Prostate gland (tissue), 2 donors: ENCODE results near the gene FIGN. TPM values are rescaled to one million over a fixed set of nuclear protein-coding genes. Genes with fewer than 3 reads are reported as not detected.
A peak's percentile ranks its signal among the peaks of the same experiment; 100 is the strongest.

Experiments
- DNase-seq: peaks from one replicate; pipeline ENCODE4 v3.0.0-alpha.2; 2019; ENCODE audit warnings: low spot score
- H3K27ac ChIP-seq, 2 donors: fragments of 200-600 bp; sonication (generic); 2 replicates each; pipeline ENCODE4 v1.5.1; 2017 to 2019
- H3K27me3 ChIP-seq: fragments of 200-600 bp; sonication (generic); replicated peaks from 2 replicates; pipeline ENCODE4 v1.5.1; 2019; ENCODE audit not compliant: insufficient read depth
- H3K36me3 ChIP-seq, 2 donors: fragments of 200-600 bp; sonication (generic); 1 replicate in 1 of 2; 2 replicates in 1 of 2; pipeline versions ENCODE4 v1.5.1 to v1.8.1; 2017 to 2019
- H3K4me1 ChIP-seq: fragments of 200-600 bp; sonication (generic); replicated peaks from 2 replicates; pipeline ENCODE4 v1.5.1; 2019
- H3K4me3 ChIP-seq, 2 donors: fragments of 200-600 bp; sonication (generic); 2 replicates each; pipeline ENCODE4 v1.5.1; 2017 to 2019
- H3K9me3 ChIP-seq: fragments of 200-600 bp; sonication (generic); 2 replicates; pipeline ENCODE4 v1.5.1; 2017
- POLR2A ChIP-seq: fragments of 450-650 bp; IDR thresholded peaks from one replicate; pipeline ENCODE4 v1.6.1; 2016; ENCODE audit warnings: antibody characterized with exemption, mild to moderate bottlenecking
- POLR2AphosphoS5 ChIP-seq: sonication (generic); formaldehyde crosslinking; IDR thresholded peaks from one replicate; pipeline ENCODE4 v1.6.1; 2017; ENCODE audit warnings: antibody characterized with exemption
- WGBS: methylation state at CpG from one replicate; pipeline ENCODE4 v1.1.5; 2018; 5-methylcytosine and 5-hydroxymethylcytosine counted together
- intact Hi-C: fragments of 100-400 bp; cut with DNase I; formaldehyde crosslinking; loops from one replicate; pipeline ENCODE4 v1.14.2; 2022
- total RNA-seq, 2 donors: library from RNA; depleted of rRNA; stranded (reverse); fragments of >200 nt; gene quantifications; one replicate each; pipeline ENCODE4 v1.1.0, GENCODE V29; 2016
- TF ChIP-seq, protein P1 (sequence below), 4 experiments: fragments of 200-600 bp in 2 of 4; fragments of 450-650 bp in 2 of 4; sonication (generic) in 2 of 4; IDR thresholded peaks; 1 replicate in 3 of 4; 2 replicates in 1 of 4; pipeline ENCODE4 v1.5.1; 2016 to 2019; ENCODE audit warnings: antibody characterized with exemption in 4 of 4, mild to moderate bottlenecking in 2 of 4, moderate library complexity in 2 of 4

Gene FIGN
- total RNA-seq, 2 donors from 2014 or later = 3.6 to 4.3 TPM

DNA sequence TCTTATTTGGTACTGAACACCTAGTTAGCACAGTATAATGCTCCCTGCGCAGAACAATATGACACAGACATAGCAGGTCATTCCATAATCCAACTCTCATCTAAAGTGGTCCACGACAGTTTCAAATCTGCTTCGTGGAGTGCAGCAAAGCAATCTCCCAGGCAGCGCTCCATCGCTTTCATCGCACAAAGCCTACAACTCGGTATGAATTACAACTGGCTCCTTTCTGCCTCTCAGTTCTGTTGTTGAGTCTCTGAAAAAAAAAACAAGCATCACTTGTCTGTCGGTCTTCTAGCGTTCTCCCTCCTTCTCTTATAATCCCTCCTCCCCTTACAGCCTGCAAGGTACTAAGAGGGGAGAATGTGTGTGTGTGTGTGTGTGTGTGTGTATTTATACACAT is 123.5 kb downstream of the FIGN start:
- Histone ChIP-seq H3K4me1 (no peaks in the 10 kb centered on the region), H3K27me3 (no peaks in the 10 kb centered on the region), H3K27ac (no peak overlapping the region), H3K9me3 (no peaks in the 10 kb centered on the region), H3K36me3 (no peaks in the 10 kb centered on the region), H3K4me3 (no peak overlapping the region)
- 91% methylated on average over 9 of the region's 9 CpGs for WGBS
- TF ChIP-seq, protein P1, sequence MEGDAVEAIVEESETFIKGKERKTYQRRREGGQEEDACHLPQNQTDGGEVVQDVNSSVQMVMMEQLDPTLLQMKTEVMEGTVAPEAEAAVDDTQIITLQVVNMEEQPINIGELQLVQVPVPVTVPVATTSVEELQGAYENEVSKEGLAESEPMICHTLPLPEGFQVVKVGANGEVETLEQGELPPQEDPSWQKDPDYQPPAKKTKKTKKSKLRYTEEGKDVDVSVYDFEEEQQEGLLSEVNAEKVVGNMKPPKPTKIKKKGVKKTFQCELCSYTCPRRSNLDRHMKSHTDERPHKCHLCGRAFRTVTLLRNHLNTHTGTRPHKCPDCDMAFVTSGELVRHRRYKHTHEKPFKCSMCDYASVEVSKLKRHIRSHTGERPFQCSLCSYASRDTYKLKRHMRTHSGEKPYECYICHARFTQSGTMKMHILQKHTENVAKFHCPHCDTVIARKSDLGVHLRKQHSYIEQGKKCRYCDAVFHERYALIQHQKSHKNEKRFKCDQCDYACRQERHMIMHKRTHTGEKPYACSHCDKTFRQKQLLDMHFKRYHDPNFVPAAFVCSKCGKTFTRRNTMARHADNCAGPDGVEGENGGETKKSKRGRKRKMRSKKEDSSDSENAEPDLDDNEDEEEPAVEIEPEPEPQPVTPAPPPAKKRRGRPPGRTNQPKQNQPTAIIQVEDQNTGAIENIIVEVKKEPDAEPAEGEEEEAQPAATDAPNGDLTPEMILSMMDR (IDR thresholded peaks at IDR 0.05) = no peak
- TF ChIP-seq POLR2A (no peak), POLR2AphosphoS5 (no peak)
- intact Hi-C loops = loop anchor here (5.0 kb wide), 1 partner anchor 265 kb away; no protein-coding TSS in a partner anchor
- no peak for DNase-seq

DNA sequence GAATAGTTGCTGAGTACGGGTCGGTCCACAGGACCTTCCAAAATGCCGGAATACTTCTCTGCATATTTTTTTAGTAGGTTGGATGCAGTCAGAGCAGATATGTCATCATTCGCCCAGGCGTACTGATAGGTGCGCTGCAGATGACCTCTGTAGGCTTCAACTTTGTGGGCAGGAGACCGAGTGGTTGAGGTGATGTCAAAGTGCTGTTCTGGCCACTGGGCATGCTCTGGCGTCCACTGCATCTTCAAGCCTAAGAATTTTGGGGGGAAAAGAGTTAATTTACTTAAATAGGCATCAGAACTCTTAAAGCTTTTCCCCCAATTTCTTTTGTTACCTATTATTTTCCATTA is 124.3 kb downstream of the FIGN start:
- Histone ChIP-seq H3K36me3 (no peaks in the 10 kb centered on the region), H3K27me3 (no peaks in the 10 kb centered on the region), H3K4me1 (no peaks in the 10 kb centered on the region), H3K9me3 (no peaks in the 10 kb centered on the region), H3K4me3 (no peak overlapping the region), H3K27ac (no peak overlapping the region)
- intact Hi-C loops = loop anchor here (5.0 kb wide), 1 partner anchor 264 kb away; no protein-coding TSS in a partner anchor
- 95% methylated on average over 8 of the region's 8 CpGs for WGBS
- no peak for TF ChIP-seq POLR2AphosphoS5
- TF ChIP-seq, protein P1 (IDR thresholded peaks at IDR 0.05) = no peak
- no peak for TF ChIP-seq POLR2A
- no peak for DNase-seq

DNA sequence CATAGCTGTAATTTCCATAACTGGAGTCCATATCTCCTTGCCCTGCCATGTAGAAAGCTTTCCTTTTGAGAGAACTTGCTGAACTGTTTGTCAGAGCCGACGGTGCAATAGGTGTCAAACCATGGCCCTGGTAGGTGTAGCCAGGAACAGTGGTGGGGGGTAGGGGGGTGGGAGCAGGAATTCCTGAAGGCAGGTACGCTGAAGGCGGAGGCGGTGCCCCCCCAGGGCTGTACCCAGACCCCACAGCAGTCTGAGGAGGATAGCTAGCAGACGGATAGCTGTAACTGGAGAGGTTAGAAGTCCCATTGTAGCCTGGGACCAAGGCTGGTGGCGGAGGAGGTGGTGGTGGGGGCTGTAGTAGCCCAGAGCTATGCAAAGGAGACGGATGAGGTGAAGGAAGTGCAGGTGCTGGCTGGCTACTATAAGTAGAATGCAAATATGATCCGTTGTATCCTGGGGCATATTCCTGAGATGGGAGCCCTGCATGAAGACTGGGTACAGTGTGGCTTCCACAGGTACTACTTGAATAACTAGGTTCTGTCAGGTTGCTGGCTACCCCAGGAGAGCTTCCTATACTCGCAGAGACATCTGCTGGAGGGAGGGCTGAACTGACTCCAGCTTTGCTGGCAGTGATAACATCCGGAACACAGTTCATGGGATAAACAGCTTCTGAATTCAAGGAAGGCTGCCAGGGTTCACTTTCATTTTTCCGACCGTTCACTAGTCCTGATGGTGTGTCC is 124.8 kb downstream of the FIGN start:
- Histone ChIP-seq H3K9me3 (no peaks in the 10 kb centered on the region), H3K4me3 (no peak overlapping the region), H3K36me3 (no peaks in the 10 kb centered on the region), H3K27me3 (no peaks in the 10 kb centered on the region), H3K4me1 (no peaks in the 10 kb centered on the region), H3K27ac (no peak overlapping the region)
- TF ChIP-seq, protein P1 (IDR thresholded peaks at IDR 0.05) = peak in 1 of 4 experiments; percentile 21
- TF ChIP-seq POLR2A (no peak), POLR2AphosphoS5 (no peak)
- intact Hi-C loops = loop anchor here (5.0 kb wide), 1 partner anchor 264 kb away; no protein-coding TSS in a partner anchor
- WGBS = 93% methylated on average over 13 of the region's 13 CpGs
- DNase-seq = peak; percentile 15

DNA sequence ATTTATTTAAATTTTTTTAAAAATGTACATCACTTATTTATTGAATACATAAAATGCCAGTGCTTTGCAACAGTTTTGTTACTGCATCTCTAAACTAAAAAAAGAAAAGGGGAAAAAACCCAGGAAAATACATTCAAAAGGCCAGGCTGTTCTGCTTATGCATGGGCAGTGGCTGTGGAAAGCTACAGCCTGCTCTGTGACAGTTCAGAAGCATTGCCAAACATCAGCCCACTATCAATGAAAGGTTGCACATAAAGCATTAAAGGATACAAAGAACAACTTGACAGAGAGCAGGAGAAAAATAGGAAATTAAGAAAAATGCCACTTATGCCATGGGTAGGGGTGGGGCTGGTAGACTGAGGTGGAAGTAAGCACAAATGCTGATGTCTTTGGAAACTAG is 128.2 kb downstream of the FIGN start:
- Histone ChIP-seq H3K4me3 (no peak overlapping the region), H3K27ac (no peak overlapping the region), H3K4me1 (no peaks in the 10 kb centered on the region), H3K27me3 (no peaks in the 10 kb centered on the region), H3K9me3 (no peaks in the 10 kb centered on the region), H3K36me3 (no peaks in the 10 kb centered on the region)
- TF ChIP-seq, protein P1 (IDR thresholded peaks at IDR 0.05) = no peak
- no peak for TF ChIP-seq POLR2A
- TF ChIP-seq POLR2AphosphoS5 = no peak
- intact Hi-C loops = no loop called here
- DNase-seq = no peak

GRCh38 chr2:163606878-163607277 is 128.9 kb downstream of the FIGN start:
- no peak for DNase-seq
- no peak overlapping the region for H3K4me3 ChIP-seq
- no peaks in the 10 kb centered on the region for H3K9me3 ChIP-seq
- H3K27me3 ChIP-seq = no peaks in the 10 kb centered on the region
- H3K4me1 ChIP-seq = no peaks in the 10 kb centered on the region
- intact Hi-C loops = no loop called here
- H3K36me3 ChIP-seq = no peaks in the 10 kb centered on the region
- WGBS = 64% methylated on average over 3 of the region's 3 CpGs
- TF ChIP-seq POLR2AphosphoS5 (no peak), POLR2A (no peak)
- TF ChIP-seq, protein P1 (IDR thresholded peaks at IDR 0.05) = no peak
- no peak overlapping the region for H3K27ac ChIP-seq
